ENCODE measurements around the gene ENTREP3.

DNA sequence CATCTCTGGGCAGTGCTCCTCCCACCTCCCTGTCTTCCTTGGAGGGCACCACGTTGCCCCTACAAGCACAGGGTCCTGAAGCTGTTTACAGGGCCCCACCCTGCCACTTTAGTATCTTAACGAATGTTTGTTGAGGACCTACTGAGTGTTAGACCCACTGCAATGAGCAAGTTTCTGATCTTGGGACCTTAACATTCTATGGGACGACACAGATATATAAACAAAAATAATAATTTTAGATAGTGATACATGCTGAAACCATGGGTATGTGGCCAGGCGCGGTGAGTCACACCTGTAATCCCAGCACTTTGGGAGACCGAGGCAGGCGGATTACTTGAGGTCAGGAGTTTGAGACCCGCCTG lies 10.1 kb downstream of the ENTREP3 start:
- no peak for TF ChIP-seq POLR2A (IDR thresholded peaks at IDR 0.05)
- TF ChIP-seq EP300 (IDR thresholded peaks at IDR 0.05) = no peak
